22Rv1 (cell line): ENCODE data around the gene C21orf58.

Experiments used
- ZFX ChIP-seq: fragments of 450-650 bp; IDR thresholded peaks from 2 replicates; pipeline ENCODE4 v1.6.1; 2017; ENCODE audit warnings: antibody characterized with exemption, borderline replicate concordance
- TF ChIP-seq, protein P1 (sequence below): fragments of 450-650 bp; IDR thresholded peaks from 2 replicates; pipeline ENCODE4 v1.5.1; 2017; ENCODE audit warnings: mild to moderate bottlenecking

DNA sequence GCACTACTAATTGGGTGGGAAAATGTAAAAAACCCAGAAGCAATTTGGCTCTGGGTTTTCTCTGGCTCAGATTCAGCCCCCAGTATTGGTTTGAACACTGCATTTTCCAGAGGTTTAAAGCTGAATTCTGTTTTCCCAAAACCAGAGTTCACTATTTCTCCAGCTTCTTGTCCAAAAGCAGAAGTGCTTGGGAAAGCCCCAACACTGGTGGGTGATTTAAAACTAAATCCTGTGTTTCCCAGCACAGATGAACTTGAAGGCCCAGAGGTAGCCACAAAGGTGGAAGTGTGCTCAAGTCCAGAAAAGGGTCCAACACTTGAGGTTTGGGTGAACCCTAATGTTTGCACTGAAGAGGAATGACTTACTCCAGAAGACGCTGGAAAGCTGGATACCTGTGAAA lies 38.9 kb downstream of the C21orf58 start:
- TF ChIP-seq, protein P1, sequence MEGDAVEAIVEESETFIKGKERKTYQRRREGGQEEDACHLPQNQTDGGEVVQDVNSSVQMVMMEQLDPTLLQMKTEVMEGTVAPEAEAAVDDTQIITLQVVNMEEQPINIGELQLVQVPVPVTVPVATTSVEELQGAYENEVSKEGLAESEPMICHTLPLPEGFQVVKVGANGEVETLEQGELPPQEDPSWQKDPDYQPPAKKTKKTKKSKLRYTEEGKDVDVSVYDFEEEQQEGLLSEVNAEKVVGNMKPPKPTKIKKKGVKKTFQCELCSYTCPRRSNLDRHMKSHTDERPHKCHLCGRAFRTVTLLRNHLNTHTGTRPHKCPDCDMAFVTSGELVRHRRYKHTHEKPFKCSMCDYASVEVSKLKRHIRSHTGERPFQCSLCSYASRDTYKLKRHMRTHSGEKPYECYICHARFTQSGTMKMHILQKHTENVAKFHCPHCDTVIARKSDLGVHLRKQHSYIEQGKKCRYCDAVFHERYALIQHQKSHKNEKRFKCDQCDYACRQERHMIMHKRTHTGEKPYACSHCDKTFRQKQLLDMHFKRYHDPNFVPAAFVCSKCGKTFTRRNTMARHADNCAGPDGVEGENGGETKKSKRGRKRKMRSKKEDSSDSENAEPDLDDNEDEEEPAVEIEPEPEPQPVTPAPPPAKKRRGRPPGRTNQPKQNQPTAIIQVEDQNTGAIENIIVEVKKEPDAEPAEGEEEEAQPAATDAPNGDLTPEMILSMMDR, result no peak
- no peak for TF ChIP-seq ZFX
